ENCODE results near the gene SLC6A11. TPM values are rescaled to one million over a fixed set of nuclear protein-coding genes. Genes with fewer than 3 reads are reported as not detected.

SLC6A11 gene
- total and polyA plus RNA-seq, 2 experiments from 2014 or later: 0.18 TPM; not detected in 1

DNA sequence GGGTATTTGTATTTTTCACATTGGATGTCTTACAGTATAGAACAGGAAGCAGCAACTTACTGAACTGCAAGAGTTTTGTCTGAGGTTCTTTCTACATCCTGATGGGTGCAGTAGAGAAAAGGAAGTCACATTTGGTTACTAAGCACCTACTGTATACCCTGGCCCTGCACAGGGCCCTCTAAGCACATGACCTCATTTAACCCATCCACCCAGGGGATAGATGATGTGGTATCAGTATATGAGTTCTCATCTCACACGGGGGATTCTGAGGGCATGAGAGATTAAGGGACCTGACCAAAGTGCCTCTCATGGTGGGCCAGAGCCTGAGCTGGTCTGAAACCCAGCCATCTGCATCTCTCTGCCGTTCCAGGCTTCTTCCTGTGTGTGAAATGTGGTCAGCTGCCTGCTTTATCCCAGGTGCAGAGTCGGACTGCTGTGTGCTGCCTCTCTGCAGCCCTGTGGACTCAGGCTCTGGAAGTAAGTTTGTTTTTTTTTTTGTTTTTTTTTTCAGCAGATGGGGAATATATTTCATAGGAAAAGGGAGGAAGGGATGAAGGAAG lies 17.9 kb downstream of the SLC6A11 start:
- H3K27me3 ChIP-seq: peaks cover 3% of the 10 kb centered on the region
- TF ChIP-seq, protein P1, sequence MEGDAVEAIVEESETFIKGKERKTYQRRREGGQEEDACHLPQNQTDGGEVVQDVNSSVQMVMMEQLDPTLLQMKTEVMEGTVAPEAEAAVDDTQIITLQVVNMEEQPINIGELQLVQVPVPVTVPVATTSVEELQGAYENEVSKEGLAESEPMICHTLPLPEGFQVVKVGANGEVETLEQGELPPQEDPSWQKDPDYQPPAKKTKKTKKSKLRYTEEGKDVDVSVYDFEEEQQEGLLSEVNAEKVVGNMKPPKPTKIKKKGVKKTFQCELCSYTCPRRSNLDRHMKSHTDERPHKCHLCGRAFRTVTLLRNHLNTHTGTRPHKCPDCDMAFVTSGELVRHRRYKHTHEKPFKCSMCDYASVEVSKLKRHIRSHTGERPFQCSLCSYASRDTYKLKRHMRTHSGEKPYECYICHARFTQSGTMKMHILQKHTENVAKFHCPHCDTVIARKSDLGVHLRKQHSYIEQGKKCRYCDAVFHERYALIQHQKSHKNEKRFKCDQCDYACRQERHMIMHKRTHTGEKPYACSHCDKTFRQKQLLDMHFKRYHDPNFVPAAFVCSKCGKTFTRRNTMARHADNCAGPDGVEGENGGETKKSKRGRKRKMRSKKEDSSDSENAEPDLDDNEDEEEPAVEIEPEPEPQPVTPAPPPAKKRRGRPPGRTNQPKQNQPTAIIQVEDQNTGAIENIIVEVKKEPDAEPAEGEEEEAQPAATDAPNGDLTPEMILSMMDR (IDR thresholded peaks at IDR 0.05; ENCODE audit: low read depth, low read length): no peak
- no peak overlapping the region for H3K27ac ChIP-seq
- no peaks in the 10 kb centered on the region for H3K4me1 ChIP-seq (ENCODE audit: low read depth)
- H3K4me3 ChIP-seq: no peak overlapping the region
- no peaks in the 10 kb centered on the region for H3K9me3 ChIP-seq (ENCODE audit: low read depth)
- no peak for DNase-seq (ENCODE audit: low read depth in 1 of 2, low spot score in 1 of 2)
- no peaks in the 10 kb centered on the region for H3K36me3 ChIP-seq

DNA sequence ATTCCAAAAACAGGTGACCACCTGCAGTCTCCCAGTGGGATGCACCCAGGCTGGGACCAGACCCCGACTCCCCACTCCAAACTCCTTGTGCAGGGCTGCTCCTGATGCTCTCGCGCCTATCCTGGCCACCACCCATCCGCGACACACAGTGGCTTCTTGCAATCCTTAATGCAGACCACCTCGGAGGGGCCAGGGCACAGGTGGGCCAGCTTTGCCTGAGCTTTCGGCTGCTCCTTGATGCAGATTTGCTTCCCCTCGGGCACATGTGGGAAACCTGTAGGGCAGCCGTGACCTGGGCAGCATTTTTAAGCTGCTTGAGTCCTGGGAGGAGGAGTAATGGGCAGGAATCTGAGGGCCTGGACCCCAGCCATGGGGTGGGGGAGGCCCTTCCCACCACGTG lies 18.9 kb downstream of the SLC6A11 start:
- Histone ChIP-seq H3K27ac (no peak overlapping the region), H3K9me3 (ENCODE audit: low read depth) (no peaks in the 10 kb centered on the region), H3K4me1 (ENCODE audit: low read depth) (no peaks in the 10 kb centered on the region), H3K27me3 (peaks cover 3% of the 10 kb centered on the region), H3K4me3 (no peak overlapping the region), H3K36me3 (no peaks in the 10 kb centered on the region)
- DNase-seq (ENCODE audit: low read depth in 1 of 2, low spot score in 1 of 2): no peak
- TF ChIP-seq, protein P1 (IDR thresholded peaks at IDR 0.05; ENCODE audit: low read depth, low read length): no peak

DNA sequence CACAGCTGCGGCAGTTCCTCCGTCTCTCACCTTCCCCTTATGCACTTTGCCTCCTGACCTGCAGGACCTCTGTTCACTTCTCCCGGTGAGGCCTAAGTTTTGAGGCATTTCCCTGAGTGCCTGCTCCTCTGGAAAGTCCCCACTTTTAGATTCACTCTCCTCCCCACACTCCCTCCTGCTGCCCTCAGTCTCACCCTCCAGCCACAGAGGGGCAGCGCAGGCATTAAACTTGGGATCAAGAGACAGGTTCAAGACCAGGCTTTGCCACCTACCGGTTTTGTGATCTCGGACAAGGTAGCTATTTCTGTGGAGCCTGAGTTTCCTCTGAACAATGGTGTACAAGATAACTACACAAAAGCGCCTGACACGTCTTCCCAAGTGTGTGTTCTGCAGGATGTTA lies 19.4 kb downstream of the SLC6A11 start:
- DNase-seq (ENCODE audit: low read depth in 1 of 2, low spot score in 1 of 2): no peak
- Histone ChIP-seq H3K27ac (no peak overlapping the region), H3K27me3 (peaks cover 3% of the 10 kb centered on the region), H3K9me3 (ENCODE audit: low read depth) (no peaks in the 10 kb centered on the region), H3K4me1 (ENCODE audit: low read depth) (no peaks in the 10 kb centered on the region), H3K36me3 (no peaks in the 10 kb centered on the region), H3K4me3 (no peak overlapping the region)
- TF ChIP-seq, protein P1 (IDR thresholded peaks at IDR 0.05; ENCODE audit: low read depth, low read length): no peak

DNA sequence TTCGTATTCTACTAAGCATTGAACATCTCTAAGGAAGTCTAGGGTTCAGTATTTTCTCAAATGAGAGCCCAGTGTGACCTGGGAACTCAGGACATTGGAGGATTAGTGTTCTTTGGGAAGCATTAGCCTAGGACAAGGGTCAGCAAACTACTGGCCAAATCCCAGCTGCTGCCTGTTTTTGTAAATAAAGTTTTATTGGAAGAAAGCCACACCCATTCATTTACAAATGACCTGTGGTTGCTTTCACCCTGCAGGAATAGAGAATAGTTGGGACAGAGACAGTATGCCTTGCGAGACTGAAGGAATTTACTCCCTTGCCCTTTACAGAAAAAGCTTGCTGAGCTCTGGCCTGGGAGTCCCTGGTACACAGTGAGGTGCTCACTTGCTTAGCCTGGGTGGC lies 20.6 kb downstream of the SLC6A11 start:
- no peaks in the 10 kb centered on the region for H3K36me3 ChIP-seq

DNA sequence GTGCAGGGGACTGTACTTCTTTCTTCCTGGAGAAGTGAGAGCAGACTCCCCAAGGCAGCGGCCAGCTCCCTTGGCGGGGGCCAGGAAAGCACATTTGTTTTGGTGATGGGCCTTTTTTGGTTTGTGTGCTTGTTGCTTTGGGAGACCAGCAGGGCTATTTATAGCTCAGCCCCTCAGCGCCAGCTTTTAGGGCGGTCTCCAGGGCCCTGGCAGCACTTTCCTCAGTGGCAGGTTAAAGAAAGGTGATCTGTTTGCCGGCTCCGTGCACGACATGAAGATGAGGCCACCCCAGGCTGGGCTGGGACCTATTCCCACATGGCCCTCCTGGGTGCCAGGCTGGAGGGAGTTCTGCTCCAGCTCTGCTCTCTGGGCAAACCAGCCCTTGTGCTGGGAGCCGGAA lies 21.8 kb downstream of the SLC6A11 start:
- H3K27me3 ChIP-seq: peaks cover 18% of the 10 kb centered on the region

More for the DNA sequence above, 20.6 kb downstream of the SLC6A11 start:
- peaks cover 12% of the 10 kb centered on the region for H3K27me3 ChIP-seq
- TF ChIP-seq, protein P1 (IDR thresholded peaks at IDR 0.05; ENCODE audit: low read depth, low read length): no peak
- no peak overlapping the region for H3K27ac ChIP-seq
- no peak for DNase-seq (ENCODE audit: low read depth in 1 of 2, low spot score in 1 of 2)
- no peaks in the 10 kb centered on the region for H3K4me1 ChIP-seq (ENCODE audit: low read depth)
- no peaks in the 10 kb centered on the region for H3K9me3 ChIP-seq (ENCODE audit: low read depth)
- no peak overlapping the region for H3K4me3 ChIP-seq

More for the DNA sequence above, 21.8 kb downstream of the SLC6A11 start:
- H3K9me3 ChIP-seq (ENCODE audit: low read depth): no peaks in the 10 kb centered on the region
- TF ChIP-seq, protein P1 (IDR thresholded peaks at IDR 0.05; ENCODE audit: low read depth, low read length): no peak
- no peaks in the 10 kb centered on the region for H3K36me3 ChIP-seq
- H3K4me1 ChIP-seq (ENCODE audit: low read depth): no peaks in the 10 kb centered on the region
- peak in 1 of 2 donors; percentile 6 for DNase-seq (ENCODE audit: low read depth in 1 of 2, low spot score in 1 of 2)
- no peak overlapping the region for H3K4me3 ChIP-seq
- H3K27ac ChIP-seq: no peak overlapping the region

Data from cardiac muscle cell (in vitro differentiated cells and primary cell).